SH-SY5Y (cell line): ENCODE data around the gene MRPS18A.

Source experiments
- GATA2 ChIP-seq: IDR thresholded peaks from 2 replicates; pipeline ENCODE4 v1.6.1; 2011; ENCODE audit warnings: mild to moderate bottlenecking, low read depth, low read length
- GATA3 ChIP-seq: IDR thresholded peaks from 2 replicates; pipeline ENCODE4 v1.6.1; 2011; ENCODE audit warnings: low read depth, mild to moderate bottlenecking, low read length, moderate library complexity

DNA sequence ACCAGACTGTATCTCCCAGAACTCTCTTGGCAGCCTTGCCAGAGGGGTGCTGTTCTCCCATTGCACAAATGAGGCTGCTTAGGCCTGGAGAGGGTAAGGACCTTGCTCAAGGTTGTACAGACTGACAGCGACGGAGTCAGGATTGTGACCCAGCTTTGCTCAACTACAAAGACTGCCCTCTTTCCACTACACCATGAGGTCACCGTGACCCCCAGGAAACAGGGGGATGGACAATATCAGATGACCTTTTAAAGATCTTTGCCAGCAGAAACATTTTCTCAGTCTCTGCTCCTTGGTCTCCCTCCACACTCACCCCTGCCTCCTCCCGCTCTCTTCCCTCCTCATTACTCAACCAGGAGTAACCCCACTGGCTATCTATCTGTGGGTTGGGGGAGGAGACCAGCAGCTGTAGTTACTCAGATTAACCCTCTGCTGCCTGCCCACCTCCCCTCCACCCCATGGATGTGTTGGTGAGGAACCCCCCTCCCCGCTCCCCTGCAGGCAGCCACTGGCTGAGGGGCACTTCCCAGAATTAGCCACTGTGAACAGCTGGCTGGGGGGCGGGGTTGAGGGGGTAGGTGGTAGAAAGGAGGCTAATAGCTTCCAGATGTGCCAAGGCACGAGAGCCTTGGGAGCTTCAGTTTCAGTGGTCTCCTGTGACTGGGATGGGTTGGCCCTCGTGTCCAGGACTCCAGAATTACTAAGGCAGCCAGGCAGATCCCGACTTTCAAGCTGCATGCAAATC, 26.9 kb upstream of the MRPS18A start:
- TF ChIP-seq GATA2 (no peak), GATA3 (no peak)
